ENCODE measurements around the gene IMPA2.
"Not testable (repeated sequence)": the region's sequence is repeated elsewhere in the genome, so short reads cannot be mapped to it uniquely, and the experiment has no call there.

Gene IMPA2

GRCh38 chr18:12030670-12031069 is 49.4 kb downstream of the IMPA2 start:
- no peak for DNase-seq

GRCh38 chr18:12031181-12031580 is 49.9 kb downstream of the IMPA2 start:
- DNase-seq, result no peak

GRCh38 chr18:12031846-12032245 is 50.5 kb downstream of the IMPA2 start:
- DNase-seq, result no peak

GRCh38 chr18:12032786-12033642 is 51.7 kb downstream of the IMPA2 start:
- no peak for DNase-seq

- DNase-seq, result no peak
Measured at GRCh38 chr18:12033643-12034025, 52.3 kb downstream of the IMPA2 start.

- DNase-seq, result no peak
Measured at GRCh38 chr18:12034241-12035100, 53.2 kb downstream of the IMPA2 start.

GRCh38 chr18:12035481-12035880 is 54.2 kb downstream of the IMPA2 start:
- DNase-seq, result no peak

GRCh38 chr18:12036201-12036751 is 55.0 kb downstream of the IMPA2 start:
- no peak for DNase-seq

- DNase-seq, result peak; percentile 16
Measured at GRCh38 chr18:12038082-12038638, 56.9 kb downstream of the IMPA2 start.

- DNase-seq, result peak; percentile 79
Measured at GRCh38 chr18:12038639-12039539, 57.6 kb downstream of the IMPA2 start.

- not testable (repeated sequence) for DNase-seq
Measured at GRCh38 chr18:12039540-12039930, 58.2 kb downstream of the IMPA2 start.

- no peak for DNase-seq
Measured at GRCh38 chr18:12041561-12041960, 60.3 kb downstream of the IMPA2 start.

GRCh38 chr18:12043811-12044210 is 62.5 kb downstream of the IMPA2 start:
- no peak for DNase-seq

- no peak for DNase-seq
Measured at GRCh38 chr18:12044591-12044990, 63.3 kb downstream of the IMPA2 start.

GRCh38 chr18:12046046-12046750 is 64.9 kb downstream of the IMPA2 start:
- DNase-seq, result no peak

- DNase-seq, result no peak
Measured at GRCh38 chr18:12046751-12047335, 65.5 kb downstream of the IMPA2 start.

- no peak for DNase-seq
Measured at GRCh38 chr18:12048010-12048826, 66.9 kb downstream of the IMPA2 start.

GRCh38 chr18:12048827-12049175 is 67.5 kb downstream of the IMPA2 start:
- no peak for DNase-seq

- DNase-seq, result no peak
Measured at GRCh38 chr18:12049978-12050811, 68.9 kb downstream of the IMPA2 start.
